ENCODE results near the gene SWI5.

DNA sequence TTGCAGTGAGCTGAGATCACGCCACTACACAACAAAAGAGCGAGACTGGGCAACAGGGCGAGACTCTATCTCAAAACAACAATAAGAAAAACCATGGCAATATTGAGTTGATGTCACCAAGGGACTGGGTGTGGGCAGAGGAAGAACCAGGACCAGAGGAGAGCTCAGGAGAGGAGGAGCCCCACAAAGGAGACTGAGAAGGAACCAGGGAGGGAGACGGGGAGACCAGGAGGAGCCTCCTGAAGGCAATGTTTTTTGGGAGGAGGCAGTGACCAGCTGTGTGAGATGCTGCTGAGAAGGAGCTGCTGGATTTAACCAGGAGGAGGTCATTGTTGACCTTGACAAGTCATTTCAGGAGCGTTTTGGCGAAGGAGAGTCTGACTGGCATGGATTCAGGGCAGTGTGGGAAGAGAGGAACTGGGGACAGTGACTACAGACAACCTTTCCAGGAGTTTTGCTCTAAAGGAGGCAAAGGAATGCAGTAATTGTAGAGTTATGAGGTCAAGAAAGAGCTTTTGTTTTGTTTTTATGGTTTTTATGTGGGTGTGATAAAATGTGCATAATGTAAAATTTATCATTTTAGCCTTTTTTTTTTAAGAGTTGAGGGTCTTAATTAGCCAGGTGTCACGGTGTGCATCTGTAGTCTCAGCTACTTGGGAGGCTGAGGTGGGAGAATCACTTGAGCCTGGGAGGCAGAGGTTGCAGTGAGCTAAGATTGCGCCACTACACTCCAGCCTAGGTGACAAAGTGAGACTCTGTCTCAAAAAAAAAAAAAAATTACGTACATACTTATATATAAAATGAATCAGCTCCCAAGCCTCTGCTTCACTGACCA lies 28.3 kb downstream of the SWI5 start:
- no peak for TF ChIP-seq CTCF (IDR thresholded peaks at IDR 0.05)
- no peak for TF ChIP-seq POLR2A (IDR thresholded peaks at IDR 0.05)
